Measurements from ENCODE around the gene OPN1SW. TPM values are rescaled to one million over a fixed set of nuclear protein-coding genes. Genes with fewer than 3 reads are reported as not detected.

Gene OPN1SW
- total and polyA plus RNA-seq, 9 of the 15 experiments (the other 6 are each of a cell fraction or from before 2014, with no cell fraction given): 0.84 to 1.0 TPM; not detected in 7

GRCh38 chr7:128792471-128793180, 17.0 kb upstream of the OPN1SW start (continued):
- TF ChIP-seq, protein P1, sequence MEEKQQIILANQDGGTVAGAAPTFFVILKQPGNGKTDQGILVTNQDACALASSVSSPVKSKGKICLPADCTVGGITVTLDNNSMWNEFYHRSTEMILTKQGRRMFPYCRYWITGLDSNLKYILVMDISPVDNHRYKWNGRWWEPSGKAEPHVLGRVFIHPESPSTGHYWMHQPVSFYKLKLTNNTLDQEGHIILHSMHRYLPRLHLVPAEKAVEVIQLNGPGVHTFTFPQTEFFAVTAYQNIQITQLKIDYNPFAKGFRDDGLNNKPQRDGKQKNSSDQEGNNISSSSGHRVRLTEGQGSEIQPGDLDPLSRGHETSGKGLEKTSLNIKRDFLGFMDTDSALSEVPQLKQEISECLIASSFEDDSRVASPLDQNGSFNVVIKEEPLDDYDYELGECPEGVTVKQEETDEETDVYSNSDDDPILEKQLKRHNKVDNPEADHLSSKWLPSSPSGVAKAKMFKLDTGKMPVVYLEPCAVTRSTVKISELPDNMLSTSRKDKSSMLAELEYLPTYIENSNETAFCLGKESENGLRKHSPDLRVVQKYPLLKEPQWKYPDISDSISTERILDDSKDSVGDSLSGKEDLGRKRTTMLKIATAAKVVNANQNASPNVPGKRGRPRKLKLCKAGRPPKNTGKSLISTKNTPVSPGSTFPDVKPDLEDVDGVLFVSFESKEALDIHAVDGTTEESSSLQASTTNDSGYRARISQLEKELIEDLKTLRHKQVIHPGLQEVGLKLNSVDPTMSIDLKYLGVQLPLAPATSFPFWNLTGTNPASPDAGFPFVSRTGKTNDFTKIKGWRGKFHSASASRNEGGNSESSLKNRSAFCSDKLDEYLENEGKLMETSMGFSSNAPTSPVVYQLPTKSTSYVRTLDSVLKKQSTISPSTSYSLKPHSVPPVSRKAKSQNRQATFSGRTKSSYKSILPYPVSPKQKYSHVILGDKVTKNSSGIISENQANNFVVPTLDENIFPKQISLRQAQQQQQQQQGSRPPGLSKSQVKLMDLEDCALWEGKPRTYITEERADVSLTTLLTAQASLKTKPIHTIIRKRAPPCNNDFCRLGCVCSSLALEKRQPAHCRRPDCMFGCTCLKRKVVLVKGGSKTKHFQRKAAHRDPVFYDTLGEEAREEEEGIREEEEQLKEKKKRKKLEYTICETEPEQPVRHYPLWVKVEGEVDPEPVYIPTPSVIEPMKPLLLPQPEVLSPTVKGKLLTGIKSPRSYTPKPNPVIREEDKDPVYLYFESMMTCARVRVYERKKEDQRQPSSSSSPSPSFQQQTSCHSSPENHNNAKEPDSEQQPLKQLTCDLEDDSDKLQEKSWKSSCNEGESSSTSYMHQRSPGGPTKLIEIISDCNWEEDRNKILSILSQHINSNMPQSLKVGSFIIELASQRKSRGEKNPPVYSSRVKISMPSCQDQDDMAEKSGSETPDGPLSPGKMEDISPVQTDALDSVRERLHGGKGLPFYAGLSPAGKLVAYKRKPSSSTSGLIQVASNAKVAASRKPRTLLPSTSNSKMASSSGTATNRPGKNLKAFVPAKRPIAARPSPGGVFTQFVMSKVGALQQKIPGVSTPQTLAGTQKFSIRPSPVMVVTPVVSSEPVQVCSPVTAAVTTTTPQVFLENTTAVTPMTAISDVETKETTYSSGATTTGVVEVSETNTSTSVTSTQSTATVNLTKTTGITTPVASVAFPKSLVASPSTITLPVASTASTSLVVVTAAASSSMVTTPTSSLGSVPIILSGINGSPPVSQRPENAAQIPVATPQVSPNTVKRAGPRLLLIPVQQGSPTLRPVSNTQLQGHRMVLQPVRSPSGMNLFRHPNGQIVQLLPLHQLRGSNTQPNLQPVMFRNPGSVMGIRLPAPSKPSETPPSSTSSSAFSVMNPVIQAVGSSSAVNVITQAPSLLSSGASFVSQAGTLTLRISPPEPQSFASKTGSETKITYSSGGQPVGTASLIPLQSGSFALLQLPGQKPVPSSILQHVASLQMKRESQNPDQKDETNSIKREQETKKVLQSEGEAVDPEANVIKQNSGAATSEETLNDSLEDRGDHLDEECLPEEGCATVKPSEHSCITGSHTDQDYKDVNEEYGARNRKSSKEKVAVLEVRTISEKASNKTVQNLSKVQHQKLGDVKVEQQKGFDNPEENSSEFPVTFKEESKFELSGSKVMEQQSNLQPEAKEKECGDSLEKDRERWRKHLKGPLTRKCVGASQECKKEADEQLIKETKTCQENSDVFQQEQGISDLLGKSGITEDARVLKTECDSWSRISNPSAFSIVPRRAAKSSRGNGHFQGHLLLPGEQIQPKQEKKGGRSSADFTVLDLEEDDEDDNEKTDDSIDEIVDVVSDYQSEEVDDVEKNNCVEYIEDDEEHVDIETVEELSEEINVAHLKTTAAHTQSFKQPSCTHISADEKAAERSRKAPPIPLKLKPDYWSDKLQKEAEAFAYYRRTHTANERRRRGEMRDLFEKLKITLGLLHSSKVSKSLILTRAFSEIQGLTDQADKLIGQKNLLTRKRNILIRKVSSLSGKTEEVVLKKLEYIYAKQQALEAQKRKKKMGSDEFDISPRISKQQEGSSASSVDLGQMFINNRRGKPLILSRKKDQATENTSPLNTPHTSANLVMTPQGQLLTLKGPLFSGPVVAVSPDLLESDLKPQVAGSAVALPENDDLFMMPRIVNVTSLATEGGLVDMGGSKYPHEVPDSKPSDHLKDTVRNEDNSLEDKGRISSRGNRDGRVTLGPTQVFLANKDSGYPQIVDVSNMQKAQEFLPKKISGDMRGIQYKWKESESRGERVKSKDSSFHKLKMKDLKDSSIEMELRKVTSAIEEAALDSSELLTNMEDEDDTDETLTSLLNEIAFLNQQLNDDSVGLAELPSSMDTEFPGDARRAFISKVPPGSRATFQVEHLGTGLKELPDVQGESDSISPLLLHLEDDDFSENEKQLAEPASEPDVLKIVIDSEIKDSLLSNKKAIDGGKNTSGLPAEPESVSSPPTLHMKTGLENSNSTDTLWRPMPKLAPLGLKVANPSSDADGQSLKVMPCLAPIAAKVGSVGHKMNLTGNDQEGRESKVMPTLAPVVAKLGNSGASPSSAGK (IDR thresholded peaks at IDR 0.05): peak; percentile 93
- no peak for TF ChIP-seq ZNF134 (CRISPR knock-in tag; conservative IDR thresholded peaks at IDR 0.05)
- peak; percentile 19 for TF ChIP-seq RBM39 (optimal IDR thresholded peaks at IDR 0.05; ENCODE audit: low read depth, low read length)
- peak; percentile 59; the same call in 1 of the 2 replicates for TF ChIP-seq IFI16 (CRISPR knock-in tag; IDR thresholded peaks at IDR 0.05)
- no peak for TF ChIP-seq PTRF (tag; IDR thresholded peaks at IDR 0.05)
- no peak for TF ChIP-seq DMBX1 (CRISPR knock-in tag; IDR thresholded peaks at IDR 0.05; ENCODE audit: borderline replicate concordance)
- peak; percentile 47; the same call in 1 of the 2 replicates for TF ChIP-seq NFE2 (IDR thresholded peaks at IDR 0.05; ENCODE audit: low read depth)
- TF ChIP-seq, protein P2, sequence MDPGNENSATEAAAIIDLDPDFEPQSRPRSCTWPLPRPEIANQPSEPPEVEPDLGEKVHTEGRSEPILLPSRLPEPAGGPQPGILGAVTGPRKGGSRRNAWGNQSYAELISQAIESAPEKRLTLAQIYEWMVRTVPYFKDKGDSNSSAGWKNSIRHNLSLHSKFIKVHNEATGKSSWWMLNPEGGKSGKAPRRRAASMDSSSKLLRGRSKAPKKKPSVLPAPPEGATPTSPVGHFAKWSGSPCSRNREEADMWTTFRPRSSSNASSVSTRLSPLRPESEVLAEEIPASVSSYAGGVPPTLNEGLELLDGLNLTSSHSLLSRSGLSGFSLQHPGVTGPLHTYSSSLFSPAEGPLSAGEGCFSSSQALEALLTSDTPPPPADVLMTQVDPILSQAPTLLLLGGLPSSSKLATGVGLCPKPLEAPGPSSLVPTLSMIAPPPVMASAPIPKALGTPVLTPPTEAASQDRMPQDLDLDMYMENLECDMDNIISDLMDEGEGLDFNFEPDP (CRISPR knock-in tag; IDR thresholded peaks at IDR 0.05): 0 out of 2 replicates have a peak, but pooled peaks have one; percentile 20
- no peak for TF ChIP-seq SMAD1 (IDR thresholded peaks at IDR 0.05; ENCODE audit: low read depth, low read length, partially characterized antibody)
- TF ChIP-seq MXI1 (IDR thresholded peaks at IDR 0.05; ENCODE audit: low read depth, low read length): peak; percentile 90
- TF ChIP-seq CREM (IDR thresholded peaks at IDR 0.05; ENCODE audit: low read depth): no peak
- TF ChIP-seq BHLHE40 (IDR thresholded peaks at IDR 0.05; ENCODE audit: low read length): peak; percentile 77
- peak; percentile 54 for TF ChIP-seq CXXC5 (CRISPR knock-in tag; IDR thresholded peaks at IDR 0.05)
- TF ChIP-seq RAD51 (IDR thresholded peaks at IDR 0.05; ENCODE audit: borderline replicate concordance, low read depth): peak; percentile 63; the same call in 1 of the 2 replicates
- no peak for TF ChIP-seq DIDO1 (tag; IDR thresholded peaks at IDR 0.05; ENCODE audit: low read depth)

Measured in K562 (cell line).